ENCODE measurements around the gene LCOR. TPM values are rescaled to one million over a fixed set of nuclear protein-coding genes. Genes with fewer than 3 reads are reported as not detected.

Gene LCOR
- total and polyA plus RNA-seq, 2 of the 4 experiments (the other 2 are of a cell fraction), result 3.7 to 36.9 TPM

DNA sequence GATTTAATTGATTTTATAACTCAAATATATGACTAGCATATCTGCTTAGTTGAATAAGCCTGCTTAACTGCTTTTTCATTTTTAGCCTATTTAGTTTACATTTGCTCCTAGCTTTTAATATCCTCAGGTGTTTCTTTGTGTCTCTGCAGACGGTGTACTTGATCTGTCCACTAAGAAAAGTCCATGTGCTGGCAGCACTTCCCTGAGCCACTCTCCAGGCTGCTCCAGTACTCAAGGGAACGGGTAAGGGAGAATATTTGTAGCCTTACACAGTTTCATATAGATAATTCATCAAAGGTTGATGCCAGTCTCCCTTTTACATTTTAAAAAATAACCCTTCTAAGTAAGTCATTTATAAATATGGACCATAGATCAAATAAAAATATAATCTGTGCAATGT lies 119.9 kb downstream of the LCOR start:
- no peak overlapping the region for H3K9ac ChIP-seq (ENCODE audit: low read depth, low read length)
- WGBS, 2 experiments (ENCODE audit: extremely low coverage in 2 of 2, insufficient read length in 1 of 2), result no CpG with 5 or more reads among the region's 2 CpGs
- H3K4ac ChIP-seq (ENCODE audit: low read depth, low read length), result no peak overlapping the region

More for the DNA sequence above, 119.9 kb downstream of the LCOR start:
- H2BK20ac ChIP-seq (ENCODE audit: low read depth, low read length), result no peak overlapping the region
- H3K79me1 ChIP-seq (ENCODE audit: low read depth in 1 of 2, low read length in 2 of 2), result peaks cover 26 to 34% of the 10 kb centered on the region in 2 experiments
- H2BK5ac ChIP-seq (ENCODE audit: low read depth, low read length, poor library complexity, severe bottlenecking), result no peak overlapping the region
- H4K8ac ChIP-seq (ENCODE audit: low read depth in 2 of 2, low read length in 2 of 2), result no peak overlapping the region
- H4K5ac ChIP-seq (ENCODE audit: low read depth, low read length), result no peak overlapping the region
- no peak overlapping the region for H4K91ac ChIP-seq (ENCODE audit: insufficient read depth, low read depth, low read length)
- H3K4me3 ChIP-seq (ENCODE audit: insufficient read depth, low read depth, low read length), result no peak overlapping the region
- H3K4me2 ChIP-seq (ENCODE audit: low read depth, low read length), result no peak overlapping the region
- peaks cover 14% of the 10 kb centered on the region for H3K36me3 ChIP-seq (ENCODE audit: control insufficient read depth, insufficient read depth, low read length)
- ATAC-seq (ENCODE audit: low read depth) (no peak), DNase-seq (no peak)
- POLR2A ChIA-PET (ENCODE audit: unreplicated experiment), result interaction anchor here (1.1 kb wide), 1 partner anchor 120 kb away, joined by 3 read pairs; the partner anchor contains the start of gene LCOR
- H3K9me3 ChIP-seq (ENCODE audit: control insufficient read depth, insufficient read depth, low read length), result no peaks in the 10 kb centered on the region
- CTCF ChIA-PET, result no interaction called here
- H3K23ac ChIP-seq (ENCODE audit: low read depth, low read length), result no peak overlapping the region
- no peak overlapping the region for H3K56ac ChIP-seq (ENCODE audit: extremely low read depth, insufficient read depth, low read length)
- no peak overlapping the region for H2AK9ac ChIP-seq (replicated peaks; ENCODE audit: low read depth, low read length, poor library complexity)
- intact Hi-C loops (cut with micrococcal nuclease) (no loop called here), dilution Hi-C loops (cut with HindIII; ENCODE audit: low sequenced_read_pairs, unreplicated experiment) (no loop called here), in situ Hi-C loops (cut with MboI; ENCODE audit: low sequenced_read_pairs) (no loop called here)
- no peak overlapping the region for H2BK15ac ChIP-seq (ENCODE audit: low read depth, low read length)
- H3K18ac ChIP-seq (ENCODE audit: low read depth, low read length), result no peak overlapping the region
- TF ChIP-seq MXI1 (IDR thresholded peaks at IDR 0.05; ENCODE audit: borderline replicate concordance, low read depth, low read length) (no peak), FOS (IDR thresholded peaks at IDR 0.05; ENCODE audit: low read depth, low read length) (no peak), NFE2L2 (IDR thresholded peaks at IDR 0.05; ENCODE audit: low read depth, low read length) (no peak), RCOR1 (IDR thresholded peaks at IDR 0.05; ENCODE audit: insufficient replicate concordance, low read length) (no peak), MAFK (IDR thresholded peaks at IDR 0.05; ENCODE audit: low read depth, low read length) (no peak), RAD21 (IDR thresholded peaks at IDR 0.05; ENCODE audit: low read length) (no peak), RFX5 (IDR thresholded peaks at IDR 0.05; ENCODE audit: low read depth, low read length) (no peak), POLR2A (IDR thresholded peaks at IDR 0.05; ENCODE audit: low read depth, low read length) (no peak)
- TF ChIP-seq, protein P1, sequence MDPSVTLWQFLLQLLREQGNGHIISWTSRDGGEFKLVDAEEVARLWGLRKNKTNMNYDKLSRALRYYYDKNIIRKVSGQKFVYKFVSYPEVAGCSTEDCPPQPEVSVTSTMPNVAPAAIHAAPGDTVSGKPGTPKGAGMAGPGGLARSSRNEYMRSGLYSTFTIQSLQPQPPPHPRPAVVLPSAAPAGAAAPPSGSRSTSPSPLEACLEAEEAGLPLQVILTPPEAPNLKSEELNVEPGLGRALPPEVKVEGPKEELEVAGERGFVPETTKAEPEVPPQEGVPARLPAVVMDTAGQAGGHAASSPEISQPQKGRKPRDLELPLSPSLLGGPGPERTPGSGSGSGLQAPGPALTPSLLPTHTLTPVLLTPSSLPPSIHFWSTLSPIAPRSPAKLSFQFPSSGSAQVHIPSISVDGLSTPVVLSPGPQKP (IDR thresholded peaks at IDR 0.05; ENCODE audit: borderline replicate concordance, low read depth, low read length), result no peak
- TF ChIP-seq, protein P2, sequence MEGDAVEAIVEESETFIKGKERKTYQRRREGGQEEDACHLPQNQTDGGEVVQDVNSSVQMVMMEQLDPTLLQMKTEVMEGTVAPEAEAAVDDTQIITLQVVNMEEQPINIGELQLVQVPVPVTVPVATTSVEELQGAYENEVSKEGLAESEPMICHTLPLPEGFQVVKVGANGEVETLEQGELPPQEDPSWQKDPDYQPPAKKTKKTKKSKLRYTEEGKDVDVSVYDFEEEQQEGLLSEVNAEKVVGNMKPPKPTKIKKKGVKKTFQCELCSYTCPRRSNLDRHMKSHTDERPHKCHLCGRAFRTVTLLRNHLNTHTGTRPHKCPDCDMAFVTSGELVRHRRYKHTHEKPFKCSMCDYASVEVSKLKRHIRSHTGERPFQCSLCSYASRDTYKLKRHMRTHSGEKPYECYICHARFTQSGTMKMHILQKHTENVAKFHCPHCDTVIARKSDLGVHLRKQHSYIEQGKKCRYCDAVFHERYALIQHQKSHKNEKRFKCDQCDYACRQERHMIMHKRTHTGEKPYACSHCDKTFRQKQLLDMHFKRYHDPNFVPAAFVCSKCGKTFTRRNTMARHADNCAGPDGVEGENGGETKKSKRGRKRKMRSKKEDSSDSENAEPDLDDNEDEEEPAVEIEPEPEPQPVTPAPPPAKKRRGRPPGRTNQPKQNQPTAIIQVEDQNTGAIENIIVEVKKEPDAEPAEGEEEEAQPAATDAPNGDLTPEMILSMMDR (conservative IDR thresholded peaks at IDR 0.05; ENCODE audit: low read depth, low read length), result no peak
- H2AFZ ChIP-seq (replicated peaks; ENCODE audit: low read length, poor library complexity), result no peak overlapping the region
- H3K27me3 ChIP-seq (ENCODE audit: control insufficient read depth, insufficient read depth, low read length), result no peaks in the 10 kb centered on the region
- 0 out of 2 replicates have a peak, but pooled peaks cover 2% of the 10 kb centered on the region for H3K4me1 ChIP-seq (ENCODE audit: control insufficient read depth, insufficient read depth, low read length)
- no TSS peak for BruUV-seq (replicated peaks)
- H4K20me1 ChIP-seq (ENCODE audit: insufficient read depth, low read length), result no peaks in the 10 kb centered on the region
- H3K27ac ChIP-seq (ENCODE audit: insufficient read depth, low read length), result no peak overlapping the region
- H2BK120ac ChIP-seq (ENCODE audit: low read depth, low read length), result no peak overlapping the region
- H3K9me1 ChIP-seq (ENCODE audit: insufficient read depth, low read length), result peaks cover 6% of the 10 kb centered on the region; the same call in 1 of the 2 replicates
- H2AK5ac ChIP-seq (ENCODE audit: low read depth, low read length), result no peak overlapping the region
- H3K14ac ChIP-seq (replicated peaks; ENCODE audit: low read depth, low read length), result no peak overlapping the region

Data from IMR-90 (cell line).